Measurements from ENCODE around the gene CAMP. TPM values are rescaled to one million over a fixed set of nuclear protein-coding genes. Genes with fewer than 3 reads are reported as not detected.

Gene CAMP
- total RNA-seq, 3 donors from 2014 or later: not detected

DNA sequence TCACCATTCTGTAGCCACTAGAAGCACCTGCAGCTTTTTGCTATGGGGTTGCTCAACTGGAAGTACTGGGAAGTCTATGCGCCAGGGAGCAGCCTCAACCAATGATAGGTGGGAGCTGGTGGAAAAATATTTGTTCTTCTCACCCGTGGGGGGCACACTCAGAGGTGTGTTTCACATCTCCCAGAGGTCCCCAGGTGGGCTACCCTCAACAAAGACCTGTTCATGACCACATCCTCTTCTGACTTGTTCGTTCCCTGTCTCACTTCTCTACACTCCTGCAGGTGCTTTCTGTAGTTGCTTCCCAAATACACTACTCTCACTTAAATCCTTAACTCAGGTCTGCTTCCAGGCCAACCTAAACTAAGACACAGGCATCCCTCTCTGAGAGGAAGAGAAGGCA lies 3.6 kb downstream of the CAMP start:
- Mint-ChIP-seq H3K9me3 (no peaks in the 10 kb centered on the region), H3K4me3 (no peak overlapping the region), H3K4me1 (ENCODE audit: low read depth) (peaks cover 4% of the 10 kb centered on the region), H3K36me3 (ENCODE audit: insufficient read depth) (no peaks in the 10 kb centered on the region), H3K27me3 (ENCODE audit: low read depth) (peaks cover 2% of the 10 kb centered on the region)
- no peak for DNase-seq
- ATAC-seq: no peak

DNA sequence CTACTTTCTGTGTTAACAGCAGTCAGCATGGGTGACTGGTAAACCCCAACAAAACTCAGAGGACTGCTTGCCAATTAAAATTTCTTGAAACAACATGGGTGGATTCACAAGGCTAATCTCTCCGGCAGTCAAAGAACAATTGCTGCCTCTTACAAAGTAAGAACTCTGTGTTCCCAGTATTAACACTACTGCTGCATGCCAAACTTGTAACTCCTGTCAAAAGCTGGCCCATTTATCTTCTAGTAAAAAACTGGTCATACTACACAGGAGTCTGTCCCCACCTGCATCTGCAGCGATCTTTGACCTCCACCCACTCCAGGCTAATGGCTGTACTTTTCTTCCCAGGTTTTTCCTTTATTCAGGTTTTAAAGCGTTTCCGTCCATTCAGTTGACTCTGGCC lies 8.9 kb downstream of the CAMP start:
- no peak for ATAC-seq
- no peaks in the 10 kb centered on the region for H3K9me3 Mint-ChIP-seq
- H3K27me3 Mint-ChIP-seq (ENCODE audit: low read depth): peaks cover 8% of the 10 kb centered on the region
- H3K4me3 Mint-ChIP-seq: no peak overlapping the region
- no peak for DNase-seq
- no peaks in the 10 kb centered on the region for H3K36me3 Mint-ChIP-seq (ENCODE audit: insufficient read depth)
- peaks cover 4% of the 10 kb centered on the region for H3K4me1 Mint-ChIP-seq (ENCODE audit: low read depth)

DNA sequence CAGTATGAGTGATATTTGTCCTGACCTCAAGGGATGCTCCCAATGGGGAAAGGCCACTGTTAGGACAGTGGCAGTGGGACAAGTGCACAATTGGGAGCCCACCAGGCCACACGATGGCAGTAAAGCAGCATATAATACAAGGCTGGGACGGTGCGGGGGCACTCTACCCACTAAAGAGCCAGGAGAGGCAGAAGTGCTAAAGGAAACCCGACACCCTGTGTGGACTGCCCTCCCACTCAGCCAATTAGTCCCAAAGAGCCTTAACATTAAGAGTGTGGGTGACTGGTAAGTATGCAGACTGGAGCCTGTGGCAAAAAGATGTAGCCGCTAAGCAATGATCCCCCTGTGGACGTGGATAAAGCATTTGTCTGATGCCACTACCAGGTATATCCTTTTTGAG lies 9.4 kb downstream of the CAMP start:
- peak; percentile 51 for DNase-seq
- Mint-ChIP-seq H3K36me3 (ENCODE audit: insufficient read depth) (no peaks in the 10 kb centered on the region), H3K27me3 (ENCODE audit: low read depth) (peaks cover 8% of the 10 kb centered on the region), H3K4me1 (ENCODE audit: low read depth) (peaks cover 2% of the 10 kb centered on the region), H3K4me3 (no peak overlapping the region), H3K9me3 (no peaks in the 10 kb centered on the region)
- peak; percentile 96 to 97 for ATAC-seq

DNA sequence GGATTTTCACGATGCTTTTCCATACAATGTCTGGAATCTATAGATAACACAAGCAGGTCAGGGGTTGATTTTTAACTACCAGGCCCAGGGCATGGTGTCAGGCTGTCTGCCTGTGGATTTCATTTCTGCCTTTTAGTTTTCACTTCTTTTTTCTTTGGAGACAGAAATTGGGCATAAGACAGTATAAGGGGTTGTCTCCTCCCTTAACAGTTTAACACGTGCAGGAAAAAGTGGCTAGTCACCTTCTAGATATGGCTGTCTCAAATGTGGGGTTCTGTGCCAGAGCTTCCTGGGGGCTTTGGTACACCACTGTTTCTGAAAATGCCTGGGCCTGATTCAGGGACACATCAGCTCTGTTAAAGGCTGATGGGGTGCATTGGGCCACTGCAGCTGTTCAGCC lies 10.2 kb downstream of the CAMP start:
- no peaks in the 10 kb centered on the region for H3K9me3 Mint-ChIP-seq
- H3K27me3 Mint-ChIP-seq (ENCODE audit: low read depth): peaks cover 8% of the 10 kb centered on the region
- peaks cover 2% of the 10 kb centered on the region for H3K4me1 Mint-ChIP-seq (ENCODE audit: low read depth)
- H3K36me3 Mint-ChIP-seq (ENCODE audit: insufficient read depth): no peaks in the 10 kb centered on the region
- no peak for DNase-seq
- no peak overlapping the region for H3K4me3 Mint-ChIP-seq
- no peak for ATAC-seq

DNA sequence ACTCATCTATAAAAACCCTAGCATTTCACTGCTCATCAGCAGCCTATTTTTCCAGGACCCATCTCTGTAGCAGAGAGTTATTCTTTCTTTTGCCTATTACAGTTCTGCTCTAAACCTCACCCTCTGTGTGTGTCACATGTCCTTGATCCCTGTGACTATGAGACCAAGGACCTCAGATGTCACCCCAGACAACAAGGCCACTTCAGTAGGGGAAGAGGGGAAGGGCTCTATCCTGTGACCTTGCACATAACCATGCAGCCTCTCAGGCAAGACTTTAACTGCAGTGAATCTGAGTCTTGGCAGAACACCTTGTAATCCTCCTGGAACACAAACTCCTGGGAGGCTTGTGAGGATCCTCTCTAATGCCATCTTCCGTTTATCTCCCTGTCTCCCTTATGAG lies 13.2 kb downstream of the CAMP start:
- H3K27me3 Mint-ChIP-seq (ENCODE audit: low read depth): peaks cover 8% of the 10 kb centered on the region
- no peaks in the 10 kb centered on the region for H3K9me3 Mint-ChIP-seq
- DNase-seq: no peak
- no peaks in the 10 kb centered on the region for H3K36me3 Mint-ChIP-seq (ENCODE audit: insufficient read depth)
- H3K4me1 Mint-ChIP-seq (ENCODE audit: low read depth): peaks cover 10% of the 10 kb centered on the region
- no peak for ATAC-seq
- no peak overlapping the region for H3K4me3 Mint-ChIP-seq

DNA sequence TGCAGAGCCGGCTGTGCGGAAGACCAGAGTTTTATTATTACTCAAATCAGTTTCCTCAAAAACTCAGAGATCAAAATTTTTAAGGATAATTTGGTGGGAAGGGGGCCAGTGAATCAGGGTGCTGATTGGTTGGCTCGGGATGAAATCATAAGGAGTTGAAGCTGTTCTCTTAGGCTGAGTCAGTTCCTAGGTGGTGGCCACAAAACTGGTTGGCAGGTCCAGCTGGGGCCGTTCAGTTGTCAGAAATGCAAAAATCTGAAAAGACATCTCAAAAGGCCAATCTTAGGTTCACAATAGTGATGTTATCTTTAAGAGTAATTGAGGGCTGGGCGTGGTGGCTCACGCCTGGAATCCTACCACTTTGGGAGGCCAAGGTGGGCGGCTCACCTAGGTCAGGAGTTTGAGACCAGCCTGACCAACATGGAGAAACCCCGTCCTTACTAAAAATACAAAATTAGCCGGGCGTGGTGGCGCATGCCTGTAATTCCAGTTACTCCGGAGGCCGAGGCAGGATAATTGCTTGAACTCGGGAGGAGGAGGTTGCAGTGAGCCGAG lies 15.3 kb downstream of the CAMP start:
- Mint-ChIP-seq H3K4me1 (ENCODE audit: low read depth) (peaks cover 8% of the 10 kb centered on the region), H3K9me3 (no peaks in the 10 kb centered on the region), H3K4me3 (no peak overlapping the region), H3K27me3 (ENCODE audit: low read depth) (no peaks in the 10 kb centered on the region), H3K36me3 (ENCODE audit: insufficient read depth) (no peaks in the 10 kb centered on the region)
- DNase-seq: no peak
- no peak for ATAC-seq

DNA sequence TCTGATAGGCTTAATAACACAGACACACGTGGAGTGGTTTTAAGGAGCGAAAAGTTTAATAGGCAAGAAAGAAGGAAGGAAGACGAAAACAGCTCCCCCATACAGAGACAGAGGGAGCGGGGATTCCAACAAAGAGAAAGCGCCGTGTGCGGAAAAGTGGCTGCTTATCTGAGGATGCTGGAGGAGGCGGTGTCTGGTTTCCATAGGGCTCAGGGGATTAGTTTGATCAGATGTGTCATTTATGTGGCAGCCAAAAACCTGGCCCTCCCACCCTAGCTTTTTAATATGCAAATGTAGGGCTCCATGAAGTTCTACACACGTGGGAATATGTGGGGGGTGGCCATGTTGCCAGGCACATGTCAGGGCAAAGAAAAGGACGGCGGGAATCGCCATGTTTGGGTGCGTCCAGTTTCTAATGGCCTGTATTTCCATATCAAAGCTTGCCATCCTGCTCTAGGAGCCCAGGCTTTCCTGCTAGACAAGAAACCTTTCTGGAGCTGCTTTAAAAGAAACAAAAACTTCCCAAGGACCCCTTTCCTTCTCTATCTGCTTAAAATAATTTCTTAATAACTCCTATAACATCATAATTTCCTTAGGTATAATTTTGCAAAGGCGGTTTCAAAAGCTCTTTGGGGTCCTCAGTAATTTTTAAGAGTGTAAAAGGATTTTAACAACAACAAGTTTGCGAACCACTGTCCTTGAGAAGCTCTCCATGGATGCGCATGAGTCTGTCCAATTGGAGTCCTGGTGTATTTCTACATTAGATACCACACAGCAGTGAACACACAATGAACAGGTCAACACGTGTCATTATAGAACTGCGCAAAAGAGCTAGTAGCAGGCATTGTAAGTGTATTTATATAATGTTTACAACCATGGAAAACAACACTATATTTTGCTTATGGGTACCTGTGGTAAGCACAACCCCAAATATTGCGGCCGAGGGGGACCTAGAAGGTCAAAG lies 17.0 kb downstream of the CAMP start:
- no peak for DNase-seq
- Mint-ChIP-seq H3K27me3 (ENCODE audit: low read depth) (no peaks in the 10 kb centered on the region), H3K36me3 (ENCODE audit: insufficient read depth) (no peaks in the 10 kb centered on the region), H3K9me3 (no peaks in the 10 kb centered on the region), H3K4me3 (peak overlapping the region; percentile 89), H3K4me1 (ENCODE audit: low read depth) (peaks cover 11% of the 10 kb centered on the region)
- ATAC-seq: peak in 1 of 2 donors; percentile 1

DNA sequence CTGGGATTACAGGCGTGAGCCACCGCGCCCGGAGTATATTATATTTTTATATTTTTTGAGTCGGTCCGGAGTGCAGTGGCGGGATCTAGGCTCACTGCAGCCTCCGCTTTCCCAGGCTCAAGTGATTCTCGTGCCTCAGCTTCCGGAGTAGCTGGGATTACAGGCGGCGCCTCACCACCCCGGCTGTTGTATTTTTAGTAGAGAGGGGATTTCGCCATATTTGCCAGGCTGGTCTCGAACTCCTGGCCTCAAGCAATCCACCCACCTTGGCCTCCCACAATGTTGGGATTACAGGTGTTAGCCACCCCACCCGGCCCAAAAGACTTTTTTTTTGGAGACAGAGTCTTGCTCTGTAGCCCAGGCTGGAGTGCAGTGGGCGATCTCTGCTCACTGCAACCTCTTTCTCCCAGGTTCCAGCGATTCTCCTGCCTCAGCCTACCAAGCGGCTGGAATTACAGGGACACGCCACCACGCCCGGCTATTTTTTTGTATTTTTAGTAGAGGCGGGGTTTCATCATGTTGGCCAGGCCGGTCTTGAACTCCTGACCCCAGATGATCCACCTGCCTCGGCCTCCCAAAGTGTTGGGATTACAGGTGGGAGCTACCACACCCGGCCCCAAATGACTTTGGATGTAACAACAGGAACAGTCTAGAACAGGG lies 18.6 kb downstream of the CAMP start:
- H3K36me3 Mint-ChIP-seq (ENCODE audit: insufficient read depth): peaks cover 2% of the 10 kb centered on the region
- no peaks in the 10 kb centered on the region for H3K27me3 Mint-ChIP-seq (ENCODE audit: low read depth)
- H3K4me1 Mint-ChIP-seq (ENCODE audit: low read depth): peaks cover 13% of the 10 kb centered on the region
- peak overlapping the region; percentile 89 for H3K4me3 Mint-ChIP-seq
- H3K9me3 Mint-ChIP-seq: no peaks in the 10 kb centered on the region
- DNase-seq (no peak), ATAC-seq (no peak)

DNA sequence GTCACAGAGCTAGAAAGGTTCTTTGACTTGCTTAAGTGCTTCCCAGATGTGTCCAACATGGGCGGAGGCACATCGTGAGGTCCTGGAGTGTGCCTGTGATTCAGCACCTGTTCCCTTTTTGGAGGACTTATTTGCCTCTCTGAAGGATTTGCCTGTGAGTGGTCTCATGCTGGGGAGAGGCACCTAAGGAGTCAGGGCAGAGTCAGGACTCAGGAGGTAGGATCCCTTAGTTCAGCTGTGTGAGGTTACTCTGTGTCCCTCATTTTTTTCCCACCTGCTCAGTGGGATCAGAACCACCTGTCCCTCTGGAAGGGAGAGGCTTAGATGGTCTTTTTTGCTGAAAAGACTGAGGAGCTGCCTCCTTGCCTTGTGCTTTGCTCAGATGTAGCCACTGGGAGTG lies 20.6 kb downstream of the CAMP start:
- Mint-ChIP-seq H3K4me3 (no peak overlapping the region), H3K36me3 (ENCODE audit: insufficient read depth) (peaks cover 12% of the 10 kb centered on the region), H3K4me1 (ENCODE audit: low read depth) (peaks cover 22% of the 10 kb centered on the region), H3K9me3 (no peaks in the 10 kb centered on the region), H3K27me3 (ENCODE audit: low read depth) (no peaks in the 10 kb centered on the region)
- DNase-seq (no peak), ATAC-seq (no peak)

DNA sequence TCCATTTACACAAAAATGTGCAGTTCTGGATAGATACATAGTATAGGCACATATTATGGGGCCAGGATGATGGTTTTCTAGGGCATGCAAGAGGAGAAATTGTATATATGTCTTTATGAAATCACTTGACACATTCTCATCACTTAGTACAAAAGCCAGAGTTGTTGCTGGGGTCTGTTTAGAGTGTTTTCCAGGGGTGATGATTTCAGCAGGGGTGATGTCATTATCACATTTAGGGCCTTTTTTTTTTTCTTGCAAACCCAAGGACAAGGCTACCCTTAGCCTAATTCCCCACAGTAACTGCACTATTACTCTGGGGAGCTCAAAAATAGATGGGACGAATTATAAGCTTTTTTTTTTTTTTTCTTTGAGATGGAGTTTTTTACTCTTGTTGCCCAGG lies 21.2 kb downstream of the CAMP start:
- Mint-ChIP-seq H3K4me1 (ENCODE audit: low read depth) (peaks cover 22% of the 10 kb centered on the region), H3K27me3 (ENCODE audit: low read depth) (no peaks in the 10 kb centered on the region), H3K4me3 (no peak overlapping the region), H3K36me3 (ENCODE audit: insufficient read depth) (peaks cover 14% of the 10 kb centered on the region), H3K9me3 (no peaks in the 10 kb centered on the region)
- ATAC-seq: no peak
- no peak for DNase-seq

DNA sequence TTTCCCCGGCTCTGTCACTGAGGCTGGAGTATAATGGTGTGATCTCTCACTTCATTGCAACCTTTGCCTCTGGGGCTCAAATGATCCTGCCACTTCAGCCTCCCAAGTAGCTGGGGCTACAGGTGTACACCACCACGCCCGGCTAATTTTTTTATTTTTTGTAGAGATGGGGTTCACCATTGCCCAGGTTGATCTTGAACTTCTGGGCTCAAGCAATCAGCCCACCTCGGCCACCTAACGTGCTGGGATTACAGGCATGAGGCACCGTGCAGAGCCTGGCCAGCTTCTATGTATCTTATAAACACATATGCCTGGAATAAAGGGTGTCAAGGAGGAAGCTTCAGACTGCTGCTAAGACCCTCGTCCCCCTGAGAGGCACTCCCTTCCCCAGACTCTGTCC lies 21.8 kb downstream of the CAMP start:
- no peak overlapping the region for H3K4me3 Mint-ChIP-seq
- no peaks in the 10 kb centered on the region for H3K9me3 Mint-ChIP-seq
- peaks cover 22% of the 10 kb centered on the region for H3K4me1 Mint-ChIP-seq (ENCODE audit: low read depth)
- DNase-seq: no peak
- H3K27me3 Mint-ChIP-seq (ENCODE audit: low read depth): no peaks in the 10 kb centered on the region
- H3K36me3 Mint-ChIP-seq (ENCODE audit: insufficient read depth): peaks cover 15% of the 10 kb centered on the region
- ATAC-seq: no peak

DNA sequence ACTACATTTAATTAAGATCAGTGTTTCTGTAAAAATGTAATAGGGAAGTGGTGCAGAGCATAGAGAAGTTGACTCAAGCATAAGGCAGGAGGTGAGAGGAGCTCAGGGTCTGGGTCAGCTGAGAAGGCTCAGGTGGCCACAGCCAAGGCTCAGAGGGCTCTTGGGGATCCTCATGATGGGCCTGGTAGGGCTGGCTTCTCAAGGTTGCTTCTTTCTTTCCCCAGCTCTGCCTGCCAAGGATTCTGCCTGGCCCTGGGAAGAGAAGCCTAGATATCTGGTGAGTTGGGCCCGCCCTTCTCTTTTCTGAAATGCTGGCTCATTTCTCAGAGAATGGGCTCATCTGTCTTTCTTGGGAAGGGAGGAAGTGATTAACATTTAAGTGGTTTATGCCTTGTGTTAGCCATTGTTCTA lies 24.1 kb downstream of the CAMP start:
- Mint-ChIP-seq H3K27me3 (ENCODE audit: low read depth) (no peaks in the 10 kb centered on the region), H3K4me1 (ENCODE audit: low read depth) (peaks cover 14% of the 10 kb centered on the region), H3K9me3 (no peaks in the 10 kb centered on the region), H3K4me3 (no peak overlapping the region), H3K36me3 (ENCODE audit: insufficient read depth) (peaks cover 17% of the 10 kb centered on the region)
- DNase-seq (no peak), ATAC-seq (peak in 1 of 2 donors; percentile 54)

DNA sequence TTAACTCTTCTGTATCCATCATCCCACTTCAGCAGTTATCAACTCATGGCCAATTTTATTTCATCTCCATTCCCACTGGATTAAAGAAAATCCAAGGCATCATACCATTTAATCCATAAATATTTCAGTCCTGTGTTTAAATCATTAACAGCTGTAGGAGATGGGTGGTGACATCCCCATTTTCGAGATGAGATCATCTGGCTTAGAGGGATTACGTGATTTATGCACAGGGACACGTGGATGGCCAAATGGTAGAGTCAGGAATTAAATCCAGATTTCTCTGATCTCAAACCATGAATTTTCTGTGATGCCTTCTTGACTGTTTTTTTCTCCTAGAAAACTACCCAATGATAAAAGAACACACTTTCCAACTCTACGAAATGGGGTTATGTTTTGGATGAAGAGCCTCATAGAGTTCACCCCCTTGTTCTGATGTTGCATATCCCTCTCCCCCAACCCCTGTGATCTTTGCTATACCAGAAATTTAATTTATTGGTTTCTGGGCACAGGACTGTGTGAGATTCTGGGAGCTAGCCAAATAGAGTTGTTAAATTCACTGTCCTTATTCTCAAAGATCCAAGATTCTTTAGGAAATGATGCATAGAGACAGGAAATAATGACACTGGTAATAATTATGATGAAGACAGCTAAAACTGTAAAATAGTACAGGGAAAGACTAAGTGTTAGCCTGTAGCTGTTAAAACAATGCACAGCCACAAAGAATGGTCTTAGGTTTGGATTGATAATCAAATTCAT lies 25.0 kb downstream of the CAMP start:
- peaks cover 17% of the 10 kb centered on the region for H3K36me3 Mint-ChIP-seq (ENCODE audit: insufficient read depth)
- no peaks in the 10 kb centered on the region for H3K27me3 Mint-ChIP-seq (ENCODE audit: low read depth)
- no peak for ATAC-seq
- H3K4me3 Mint-ChIP-seq: no peak overlapping the region
- no peak for DNase-seq
- no peaks in the 10 kb centered on the region for H3K9me3 Mint-ChIP-seq
- H3K4me1 Mint-ChIP-seq (ENCODE audit: low read depth): peaks cover 14% of the 10 kb centered on the region

DNA sequence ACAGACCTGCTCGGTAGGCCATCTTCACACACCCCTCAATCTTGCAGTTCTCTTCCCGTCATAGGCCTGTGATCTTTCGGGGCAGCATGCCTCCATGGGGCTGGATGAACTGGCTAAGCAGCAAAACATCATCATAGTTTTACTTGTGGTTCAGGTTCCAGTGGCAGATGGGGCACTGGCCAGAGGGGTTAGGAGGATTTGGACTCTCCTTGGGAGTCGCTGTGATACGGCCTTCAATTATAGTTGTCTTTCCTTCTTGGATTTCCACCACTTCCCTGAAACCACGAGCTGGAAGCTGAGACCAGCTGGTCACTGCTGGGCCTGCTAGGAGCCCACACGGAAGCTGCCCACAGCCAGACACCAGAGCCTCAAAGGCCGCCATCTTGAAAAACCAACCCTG lies 33.3 kb downstream of the CAMP start:
- Mint-ChIP-seq H3K27me3 (ENCODE audit: low read depth) (no peaks in the 10 kb centered on the region), H3K9me3 (no peaks in the 10 kb centered on the region), H3K36me3 (ENCODE audit: insufficient read depth) (peaks cover 25% of the 10 kb centered on the region), H3K4me3 (no peak overlapping the region), H3K4me1 (ENCODE audit: low read depth) (peaks cover 2% of the 10 kb centered on the region)
- ATAC-seq: no peak
- no peak for DNase-seq

All from activated T-cell treated with anti-CD3 and anti-CD28 coated beads, Interleukin-2, amount 50 U/mL, for 4 hours (primary cell).